ENCODE results near the gene RFX8. TPM values are rescaled to one million over a fixed set of nuclear protein-coding genes. Genes with fewer than 3 reads are reported as not detected.

The RFX8 gene
- total and polyA plus RNA-seq, 8 donors = 0.13 to 0.92 TPM; not detected in 6

- WGBS, 5 donors = 91 to 98% (median 93%) methylated on average over 7 of the region's 7 CpGs
- intact Hi-C loops (cut with DNase I; ENCODE audit: low total_unique reads) = no loop called here
- Histone ChIP-seq H3K9me3 (no peaks in the 10 kb centered on the region), H3K27me3 (no peaks in the 10 kb centered on the region), H3K4me3 (no peak overlapping the region), H3K36me3 (no peaks in the 10 kb centered on the region), H3K27ac (no peak overlapping the region), H3K4me1 (no peaks in the 10 kb centered on the region)
- TF ChIP-seq POLR2A (IDR thresholded peaks at IDR 0.05) (no peak), POLR2AphosphoS5 (IDR thresholded peaks at IDR 0.05) (no peak), EP300 (IDR thresholded peaks at IDR 0.05) (no peak), CTCF (IDR thresholded peaks at IDR 0.05) (no peak)
- no peak for DNase-seq
Measured at GRCh38 chr2:101364878-101365277, 110.0 kb downstream of the RFX8 start.

- intact Hi-C loops (cut with DNase I; ENCODE audit: low total_unique reads) = no loop called here
- 77 to 91% (median 88%) methylated on average over 4 of the region's 4 CpGs for WGBS, 5 donors
- Histone ChIP-seq H3K27me3 (no peaks in the 10 kb centered on the region), H3K27ac (no peak overlapping the region), H3K9me3 (no peaks in the 10 kb centered on the region), H3K4me1 (no peaks in the 10 kb centered on the region), H3K4me3 (no peak overlapping the region), H3K36me3 (no peaks in the 10 kb centered on the region)
- no peak for DNase-seq
- TF ChIP-seq EP300 (IDR thresholded peaks at IDR 0.05) (no peak), POLR2AphosphoS5 (IDR thresholded peaks at IDR 0.05) (no peak), POLR2A (IDR thresholded peaks at IDR 0.05) (no peak), CTCF (IDR thresholded peaks at IDR 0.05) (no peak)
Measured at GRCh38 chr2:101362777-101363176, 112.1 kb downstream of the RFX8 start.

- WGBS, 5 donors = 83 to 92% (median 85%) methylated on average over 3 of the region's 3 CpGs
- Histone ChIP-seq H3K9me3 (no peaks in the 10 kb centered on the region), H3K4me3 (no peak overlapping the region), H3K27me3 (no peaks in the 10 kb centered on the region), H3K27ac (no peak overlapping the region), H3K4me1 (no peaks in the 10 kb centered on the region), H3K36me3 (no peaks in the 10 kb centered on the region)
- intact Hi-C loops (cut with DNase I; ENCODE audit: low total_unique reads) = no loop called here
- DNase-seq = no peak
- no peak for TF ChIP-seq POLR2A (IDR thresholded peaks at IDR 0.05)
- no peak for TF ChIP-seq POLR2AphosphoS5 (IDR thresholded peaks at IDR 0.05)
- no peak for TF ChIP-seq EP300 (IDR thresholded peaks at IDR 0.05)
- TF ChIP-seq CTCF (IDR thresholded peaks at IDR 0.05) = no peak
Measured at GRCh38 chr2:101362316-101362715, 112.6 kb downstream of the RFX8 start.

- WGBS, 5 donors = 51 to 78% (median 66%) methylated on average over 2 of the region's 2 CpGs
- no peak for TF ChIP-seq EP300 (IDR thresholded peaks at IDR 0.05)
- no peak for TF ChIP-seq CTCF (IDR thresholded peaks at IDR 0.05)
- no peak for TF ChIP-seq POLR2AphosphoS5 (IDR thresholded peaks at IDR 0.05)
- TF ChIP-seq POLR2A (IDR thresholded peaks at IDR 0.05) = no peak
- intact Hi-C loops (cut with DNase I; ENCODE audit: low total_unique reads) = no loop called here
- Histone ChIP-seq H3K9me3 (no peaks in the 10 kb centered on the region), H3K27ac (no peak overlapping the region), H3K27me3 (no peaks in the 10 kb centered on the region), H3K4me1 (no peaks in the 10 kb centered on the region), H3K4me3 (no peak overlapping the region), H3K36me3 (no peaks in the 10 kb centered on the region)
- no peak for DNase-seq
Measured at GRCh38 chr2:101361522-101361921, 113.4 kb downstream of the RFX8 start.

Measured in stomach (tissue), 9 donors.